H1 (cell line): ENCODE measurements around the gene EDEM2. TPM values are rescaled to one million over a fixed set of nuclear protein-coding genes. Genes with fewer than 3 reads are reported as not detected.

Experiments
- TAF1 ChIP-seq: IDR thresholded peaks from 2 replicates; pipeline ENCODE4 v1.6.1; 2011; ENCODE audit warnings: mild to moderate bottlenecking, low read depth, low read length
- polyA plus RNA-seq, 7 experiments: library from polyadenylated mRNA; depleted of rRNA in 3 of 7; stranded (reverse) in 5 of 7; unstranded in 2 of 7; fragments of >200 nt in 5 of 7; fragments of 200-250 nt in 2 of 7; gene quantifications; 1 replicate in 5 of 7; 2 replicates in 1 of 7; 4 replicates in 1 of 7; pipeline versions ENCODE4 v1.2.1 to v1.2.3, GENCODE V29; 2011 to 2013; ENCODE audit warnings: missing spikeins in 2 of 7, mixed read lengths in 2 of 7
- total RNA-seq: library from RNA; stranded (reverse); fragmentation: NEBNext Ultra II Directional; extraction: Animal tissue kit (Norgen Biotek cat#: 25700); gene quantifications from 2 replicates; pipeline ENCODE4 v1.2.1, GENCODE V29; 2021

Gene EDEM2
- total and polyA plus RNA-seq, 2 of the 8 experiments (the other 6 are each of a cell fraction or from before 2014, with no cell fraction given), result 15.2 to 19.6 TPM

DNA sequence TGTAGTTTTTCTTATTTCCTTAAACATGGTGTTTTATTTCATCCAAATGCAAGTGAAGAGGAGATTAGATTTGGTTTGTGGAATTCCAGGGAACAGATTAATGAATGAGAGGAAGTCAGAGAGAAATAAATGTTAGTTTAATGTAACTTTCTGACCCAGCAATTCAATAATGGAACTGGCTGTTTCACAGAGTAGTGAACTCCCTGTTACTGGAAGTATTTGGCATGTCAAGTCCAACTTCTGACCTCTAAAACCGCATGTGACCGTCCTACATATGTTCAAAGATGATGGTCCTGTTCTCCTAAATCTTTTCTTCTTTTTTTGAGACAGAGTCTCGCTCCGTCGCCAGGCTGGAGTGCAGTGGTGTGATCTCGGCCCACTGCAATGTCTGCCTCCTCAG lies 43.4 kb upstream of the EDEM2 start (continued):
- no peak for TF ChIP-seq TAF1
- TF ChIP-seq, all 59 proteins: peak for 0
